ENCODE results near the gene GZMB.

GZMB gene

GRCh38 chr14:24632761-24633160, 1.2 kb downstream of the GZMB start:
- DNase-seq (ENCODE audit: low read depth in 2 of 2) = no peak
- TF ChIP-seq CTCF (IDR thresholded peaks at IDR 0.05; ENCODE audit: low read depth, low read length) = no peak
- H3K4me3 ChIP-seq (replicated peaks in 1 of 2; ENCODE audit: low read depth in 2 of 2, low read length in 2 of 2) = no peak overlapping the region

- no peak for TF ChIP-seq CTCF (IDR thresholded peaks at IDR 0.05; ENCODE audit: low read depth, low read length)
- no peak overlapping the region for H3K4me3 ChIP-seq (replicated peaks in 1 of 2; ENCODE audit: low read depth in 2 of 2, low read length in 2 of 2)
- DNase-seq (ENCODE audit: low read depth in 2 of 2) = no peak
Measured at GRCh38 chr14:24632336-24632735, 1.7 kb downstream of the GZMB start.

GRCh38 chr14:24631749-24632335, 2.1 kb downstream of the GZMB start:
- no peak overlapping the region for H3K4me3 ChIP-seq (replicated peaks in 1 of 2; ENCODE audit: low read depth in 2 of 2, low read length in 2 of 2)
- TF ChIP-seq CTCF (IDR thresholded peaks at IDR 0.05; ENCODE audit: low read depth, low read length) = no peak
- no peak for DNase-seq (ENCODE audit: low read depth in 2 of 2)

- no peak for TF ChIP-seq CTCF (IDR thresholded peaks at IDR 0.05; ENCODE audit: low read depth, low read length)
- peak; percentile 17 to 18 for DNase-seq (ENCODE audit: low read depth in 2 of 2)
- H3K4me3 ChIP-seq (replicated peaks in 1 of 2; ENCODE audit: low read depth in 2 of 2, low read length in 2 of 2) = no peak overlapping the region
Measured at GRCh38 chr14:24630872-24631477, 3.0 kb downstream of the GZMB start.

- no peak for DNase-seq (ENCODE audit: low read depth in 2 of 2)
- no peak for TF ChIP-seq CTCF (IDR thresholded peaks at IDR 0.05; ENCODE audit: low read depth, low read length)
Measured at GRCh38 chr14:24630087-24630871, 3.7 kb downstream of the GZMB start.

GRCh38 chr14:24629521-24629920, 4.5 kb downstream of the GZMB start:
- DNase-seq (ENCODE audit: low read depth in 2 of 2) = no peak
- no peak for TF ChIP-seq CTCF (IDR thresholded peaks at IDR 0.05; ENCODE audit: low read depth, low read length)
- H3K4me3 ChIP-seq (replicated peaks in 1 of 2; ENCODE audit: low read depth in 2 of 2, low read length in 2 of 2) = no peak overlapping the region

More at GRCh38 chr14:24630087-24630871, 3.7 kb downstream of the GZMB start:
- H3K4me3 ChIP-seq (replicated peaks in 1 of 2; ENCODE audit: low read depth in 2 of 2, low read length in 2 of 2) = no peak overlapping the region

All from cardiac fibroblast (primary cell).